Esophagus squamous epithelium (tissue), 4 donors: ENCODE results near the gene AQP5.

ENCODE experiments used
- CTCF ChIP-seq, 6 experiments: fragments of 450-650 bp in 4 of 6; fragments of 200-600 bp in 2 of 6; sonication (generic) in 2 of 6; IDR thresholded peaks; one replicate each; pipeline ENCODE4 v1.5.1; 2016 to 2019; ENCODE audit warnings: antibody characterized with exemption in 6 of 6, mild to moderate bottlenecking in 4 of 6, moderate library complexity in 4 of 6
- POLR2A ChIP-seq, 4 donors: fragments of 450-650 bp; IDR thresholded peaks; one replicate each; pipeline ENCODE4 v1.6.1; 2017; ENCODE audit warnings: antibody characterized with exemption in 4 of 4, mild to moderate bottlenecking in 4 of 4, moderate library complexity in 3 of 4

GRCh38 chr12:49984476-49985359, 23.0 kb downstream of the AQP5 start:
- TF ChIP-seq POLR2A (IDR thresholded peaks at IDR 0.05) (no peak), CTCF (IDR thresholded peaks at IDR 0.05) (no peak)
